ENCODE measurements around the gene F10.

GRCh38 chr13:113124211-113124970 lies 1.8 kb downstream of the F10 start:
- TF ChIP-seq, protein P1, sequence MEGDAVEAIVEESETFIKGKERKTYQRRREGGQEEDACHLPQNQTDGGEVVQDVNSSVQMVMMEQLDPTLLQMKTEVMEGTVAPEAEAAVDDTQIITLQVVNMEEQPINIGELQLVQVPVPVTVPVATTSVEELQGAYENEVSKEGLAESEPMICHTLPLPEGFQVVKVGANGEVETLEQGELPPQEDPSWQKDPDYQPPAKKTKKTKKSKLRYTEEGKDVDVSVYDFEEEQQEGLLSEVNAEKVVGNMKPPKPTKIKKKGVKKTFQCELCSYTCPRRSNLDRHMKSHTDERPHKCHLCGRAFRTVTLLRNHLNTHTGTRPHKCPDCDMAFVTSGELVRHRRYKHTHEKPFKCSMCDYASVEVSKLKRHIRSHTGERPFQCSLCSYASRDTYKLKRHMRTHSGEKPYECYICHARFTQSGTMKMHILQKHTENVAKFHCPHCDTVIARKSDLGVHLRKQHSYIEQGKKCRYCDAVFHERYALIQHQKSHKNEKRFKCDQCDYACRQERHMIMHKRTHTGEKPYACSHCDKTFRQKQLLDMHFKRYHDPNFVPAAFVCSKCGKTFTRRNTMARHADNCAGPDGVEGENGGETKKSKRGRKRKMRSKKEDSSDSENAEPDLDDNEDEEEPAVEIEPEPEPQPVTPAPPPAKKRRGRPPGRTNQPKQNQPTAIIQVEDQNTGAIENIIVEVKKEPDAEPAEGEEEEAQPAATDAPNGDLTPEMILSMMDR (conservative IDR thresholded peaks at IDR 0.05 in 1 of 2, IDR thresholded peaks at IDR 0.05 in 1 of 2; ENCODE audit: extremely low read depth in 1 of 2, insufficient read depth in 1 of 2, low read depth in 1 of 2, low read length in 2 of 2) = no peak
- no peak for TF ChIP-seq EZH2 (IDR thresholded peaks at IDR 0.05; ENCODE audit: borderline replicate concordance, low read length)
